Panc1 (cell line): ENCODE results near the gene RBBP6. TPM values are rescaled to one million over a fixed set of nuclear protein-coding genes. Genes with fewer than 3 reads are reported as not detected.

ENCODE experiments used
- ATAC-seq: fragments of 200-7000 bp; cut with Tn5 transposase; 2 replicates; pipeline ENCODE4 v1.9.1; 2020; ENCODE audit warnings: mild to moderate bottlenecking, moderate library complexity
- BruUV-seq: library from RNA; stranded (reverse); fragments of 400-500 nt; replicated peaks from 2 replicates; lab custom pipeline; 2021; lab: Mats Ljungman, UMichigan
- CTCF ChIA-PET: fragments of 300-600 bp; sonication (Branson Sonifier 250); formaldehyde crosslinking; loops from one replicate; lab custom pipeline; 2022; ENCODE audit warnings: antibody characterized with exemption; lab: Charles Lee
- POLR2A ChIA-PET: fragments of 300-600 bp; sonication (Branson Sonifier 250); formaldehyde crosslinking; loops from one replicate; lab custom pipeline; 2022; ENCODE audit warnings: antibody characterized with exemption; lab: Charles Lee
- DNase-seq: peaks from one replicate; pipeline ENCODE4 v3.0.0-alpha.2; 2010; ENCODE audit warnings: low read depth, low spot score
- H3K27ac ChIP-seq: 2 replicates; pipeline ENCODE4 v1.5.1; 2011; ENCODE audit warnings: mild to moderate bottlenecking, low read length, inconsistent platforms
- H3K27me3 ChIP-seq: fragments of 200-500 bp; sonication (Bioruptor generic); 2 replicates; pipeline ENCODE4 v1.6.0; 2014; ENCODE audit warnings: low read length, inconsistent platforms; ENCODE audit not compliant: control insufficient read depth, insufficient read depth
- H3K36me3 ChIP-seq: fragments of 200-500 bp; sonication (Bioruptor generic); 2 replicates; pipeline ENCODE4 v1.5.1; 2014; ENCODE audit warnings: inconsistent platforms, mild to moderate bottlenecking, low read length, moderate library complexity; ENCODE audit not compliant: control insufficient read depth, insufficient read depth
- H3K4me1 ChIP-seq: 2 replicates; pipeline ENCODE4 v1.5.1; 2011; ENCODE audit warnings: inconsistent platforms, mild to moderate bottlenecking, low read length, moderate library complexity; ENCODE audit not compliant: control insufficient read depth, insufficient read depth
- H3K4me3 ChIP-seq, 2 experiments: 2 replicates each; pipeline ENCODE4 v1.5.1; 2011 to 2012; ENCODE audit warnings: low read depth in 2 of 2, low read length in 2 of 2, mild to moderate bottlenecking in 2 of 2, inconsistent platforms in 1 of 2, moderate library complexity in 1 of 2
- H3K9me3 ChIP-seq: fragments of 200-500 bp; sonication (Bioruptor generic); 2 replicates; pipeline ENCODE4 v1.5.1; 2014; ENCODE audit warnings: low read depth, mild to moderate bottlenecking, inconsistent platforms, low read length, moderate library complexity; ENCODE audit not compliant: control insufficient read depth, insufficient read depth
- CTCF ChIP-seq: fragments of 450-650 bp; IDR thresholded peaks from 2 replicates; pipeline ENCODE4 v1.5.1; 2017; ENCODE audit warnings: mild to moderate bottlenecking
- POLR2AphosphoS5 ChIP-seq: IDR thresholded peaks from 2 replicates; pipeline ENCODE4 v1.6.1; 2012; ENCODE audit warnings: mild to moderate bottlenecking, low read depth, low read length, moderate library complexity
- REST ChIP-seq, 2 experiments: IDR thresholded peaks; 2 replicates each; pipeline ENCODE4 v1.6.1; 2011 to 2012; ENCODE audit warnings: low read depth in 2 of 2, control low read depth in 1 of 2, low read length in 1 of 2, mild to moderate bottlenecking in 1 of 2, moderate library complexity in 1 of 2; ENCODE audit not compliant: insufficient read depth in 1 of 2
- SIN3A ChIP-seq: IDR thresholded peaks from 2 replicates; pipeline ENCODE4 v1.6.1; 2012; ENCODE audit warnings: low read depth, mild to moderate bottlenecking, low read length, moderate library complexity, borderline replicate concordance; ENCODE audit not compliant: insufficient read depth
- TCF7L2 ChIP-seq: IDR thresholded peaks from 2 replicates; pipeline ENCODE4 v1.6.1; 2011; ENCODE audit warnings: mild to moderate bottlenecking, low read depth, low read length, inconsistent platforms
- in situ Hi-C: cut with HindIII; loops from 2 replicates; pipeline ENCODE4 v1.10.0; 2016; ENCODE audit warnings: low sequenced_read_pairs, low pct_unique_long_range_greater_than_20kb
- intact Hi-C: fragments of 100-400 bp; cut with micrococcal nuclease; formaldehyde crosslinking; loops from one replicate; pipeline ENCODE4 v1.10.0; 2022; ENCODE audit not compliant: unreplicated experiment
- total RNA-seq: library from RNA; stranded (reverse); gene quantifications from one replicate; pipeline ENCODE4 v1.2.1, GENCODE V29; 2021; ENCODE audit not compliant: unreplicated experiment

RBBP6 gene
- total RNA-seq, 1 experiment from 2014 or later = 42.7 TPM

GRCh38 chr16:24550295-24550694 is 10.9 kb downstream of the RBBP6 start:
- ATAC-seq = no peak
- H3K4me1 ChIP-seq = no peaks in the 10 kb centered on the region
- intact Hi-C loops (no loop called here), in situ Hi-C loops (no loop called here)
- no peak for DNase-seq
- H3K27ac ChIP-seq = no peak overlapping the region
- no peaks in the 10 kb centered on the region for H3K27me3 ChIP-seq
- CTCF ChIA-PET = interaction anchor here (0.6 kb wide), 2 partner anchors 33 to 358 kb away, joined by 4 to 8 read pairs; no protein-coding TSS in a partner anchor
- no peaks in the 10 kb centered on the region for H3K9me3 ChIP-seq
- no TSS peak for BruUV-seq
- H3K4me3 ChIP-seq = no peak overlapping the region
- POLR2A ChIA-PET = no interaction called here
- H3K36me3 ChIP-seq = peaks cover 62% of the 10 kb centered on the region
- TF ChIP-seq SIN3A = no peak
- TF ChIP-seq CTCF = no peak
- TF ChIP-seq POLR2AphosphoS5 = no peak
- no peak for TF ChIP-seq REST (IDR thresholded peaks at IDR 0.05; ENCODE audit: insufficient read depth in 1 of 2, low read depth in 2 of 2, low read length in 1 of 2)
- TF ChIP-seq TCF7L2 = no peak

GRCh38 chr16:24552705-24553246 is 13.4 kb downstream of the RBBP6 start:
- POLR2A ChIA-PET = interaction anchor here (0.6 kb wide), 1 partner anchor 25 kb away, joined by 3 read pairs; no protein-coding TSS in a partner anchor
- no peak for ATAC-seq
- no peaks in the 10 kb centered on the region for H3K9me3 ChIP-seq
- TF ChIP-seq REST (IDR thresholded peaks at IDR 0.05; ENCODE audit: insufficient read depth in 1 of 2, low read depth in 2 of 2, low read length in 1 of 2) = no peak
- DNase-seq = no peak
- H3K27ac ChIP-seq = no peak overlapping the region
- CTCF ChIA-PET = no interaction called here
- BruUV-seq = no TSS peak
- H3K27me3 ChIP-seq = no peaks in the 10 kb centered on the region
- intact Hi-C loops = no loop called here
- H3K4me3 ChIP-seq = no peak overlapping the region
- in situ Hi-C loops = no loop called here
- H3K36me3 ChIP-seq = peaks cover 56% of the 10 kb centered on the region
- H3K4me1 ChIP-seq = no peaks in the 10 kb centered on the region
